G401.6 (cell line): ENCODE measurements around the gene CA5A.
"Not testable (repeated sequence)": the region's sequence is repeated elsewhere in the genome, so short reads cannot be mapped to it uniquely, and the experiment has no call there.

ENCODE experiments used
- FAIRE-seq: peaks from 2 replicates; lab custom pipeline; 2012; peaks lifted over from hg19 to GRCh38; lab: Jason Lieb, UNC

Gene CA5A

DNA sequence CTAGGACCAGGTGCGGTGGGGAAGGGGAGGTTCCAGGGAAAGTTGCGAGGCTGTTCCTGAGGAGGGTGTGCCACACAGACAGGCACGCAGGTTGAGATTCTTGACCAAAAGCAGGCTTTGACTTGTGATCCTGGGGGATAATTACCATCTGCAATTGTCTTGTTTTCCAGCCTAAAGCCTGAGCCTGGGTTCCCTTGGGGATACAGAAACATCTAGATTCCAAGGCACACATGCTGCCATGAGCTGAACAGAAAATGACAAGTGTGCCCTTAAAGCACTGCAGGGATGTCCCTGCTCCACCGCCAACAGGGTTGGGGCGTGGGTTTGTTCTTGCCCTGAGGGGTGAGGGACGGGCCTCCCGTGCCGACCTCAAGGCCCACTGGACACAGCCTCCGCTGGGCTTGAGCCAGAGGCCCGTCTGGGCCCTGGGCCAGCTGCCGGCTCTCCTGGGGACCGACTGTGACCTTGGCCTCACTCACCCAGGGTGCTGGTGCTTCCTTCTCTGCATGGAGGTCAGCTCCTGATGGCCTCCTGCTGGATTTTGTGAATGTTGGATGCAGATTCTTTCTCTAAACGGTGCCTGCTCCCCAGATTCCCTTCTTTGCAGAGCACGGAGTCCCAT is 14.0 kb downstream of the CA5A start:
- FAIRE-seq, result no peak

DNA sequence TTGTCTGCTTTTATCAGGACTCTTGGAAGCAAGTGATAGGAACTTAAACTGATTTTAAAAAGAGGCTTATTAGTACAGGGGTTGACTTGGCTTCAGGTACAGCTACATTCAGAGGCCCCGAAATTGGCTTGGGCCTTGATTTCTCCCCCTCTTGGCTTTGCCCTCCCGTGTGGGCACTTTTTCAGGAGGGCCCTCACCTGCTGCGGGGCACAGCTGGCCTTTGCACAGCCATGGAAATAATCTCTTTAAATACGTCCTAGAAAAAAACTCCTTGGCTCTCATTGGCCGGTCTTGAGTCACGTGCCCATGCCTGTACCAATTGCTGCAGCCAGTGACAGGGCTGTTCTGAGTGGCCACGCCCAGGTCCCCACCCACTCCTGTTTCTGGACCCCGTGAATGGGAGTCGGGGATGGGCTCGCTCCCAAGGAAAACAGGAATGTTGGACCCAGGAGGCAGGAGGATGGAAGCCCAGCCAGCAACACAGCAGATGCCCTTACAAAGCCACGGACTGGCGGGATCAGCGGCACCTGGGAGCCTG is 15.0 kb downstream of the CA5A start:
- no peak for FAIRE-seq

DNA sequence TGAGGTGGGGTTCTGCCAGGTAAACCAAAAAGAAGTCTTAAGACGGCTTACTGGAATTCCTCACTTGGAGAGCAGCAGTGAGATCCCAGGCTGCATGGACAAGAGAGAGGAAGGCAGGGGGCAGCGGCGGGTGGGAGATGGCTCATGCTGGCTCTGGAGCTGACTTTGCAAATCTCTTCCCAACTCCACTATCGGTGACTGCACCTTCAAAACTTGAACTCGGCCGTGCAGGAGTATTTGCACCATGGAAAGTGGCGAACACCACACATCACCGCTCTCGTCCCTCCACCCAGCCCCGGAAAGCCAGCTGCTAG is 16.7 kb downstream of the CA5A start:
- no peak for FAIRE-seq

DNA sequence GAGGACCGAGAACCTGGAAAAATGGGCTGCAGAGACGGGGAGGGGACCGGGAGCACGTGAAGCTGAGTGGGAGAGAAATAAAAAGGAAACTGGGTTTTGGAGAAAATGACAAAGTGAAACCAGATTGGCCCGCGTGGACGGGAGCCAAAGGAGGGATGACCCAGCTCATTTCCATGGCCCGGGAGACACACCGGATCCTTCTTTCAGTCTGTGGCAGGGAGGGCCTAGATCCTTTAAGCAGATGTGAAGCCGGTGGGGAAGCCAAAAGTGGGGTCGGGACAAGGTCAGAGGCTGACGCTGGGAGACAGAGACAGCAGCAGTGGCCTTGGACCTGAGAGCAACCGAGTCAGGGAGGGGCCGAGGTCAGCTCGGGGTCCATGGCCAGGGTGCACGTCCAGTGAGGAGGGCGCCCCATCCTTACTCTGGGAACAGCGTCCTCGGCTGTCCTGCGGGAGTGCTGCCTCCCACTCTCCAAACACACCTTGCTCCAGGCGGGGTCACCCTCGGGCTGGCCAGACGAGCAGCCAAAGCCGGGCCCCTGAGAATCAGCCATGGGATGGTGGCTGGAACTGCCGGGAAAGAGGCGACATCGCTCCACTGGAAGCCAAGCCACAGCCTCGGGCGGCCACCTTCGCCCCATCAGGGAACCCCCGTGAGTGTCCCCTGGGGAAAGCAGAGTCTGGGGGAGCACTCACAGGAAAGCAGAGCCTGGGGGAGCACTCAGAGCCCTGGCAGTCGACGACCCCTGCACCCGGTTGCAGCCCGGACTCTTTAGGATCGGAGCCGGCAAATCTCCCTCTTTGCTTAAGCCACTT is 17.3 kb downstream of the CA5A start:
- FAIRE-seq, result no peak

DNA sequence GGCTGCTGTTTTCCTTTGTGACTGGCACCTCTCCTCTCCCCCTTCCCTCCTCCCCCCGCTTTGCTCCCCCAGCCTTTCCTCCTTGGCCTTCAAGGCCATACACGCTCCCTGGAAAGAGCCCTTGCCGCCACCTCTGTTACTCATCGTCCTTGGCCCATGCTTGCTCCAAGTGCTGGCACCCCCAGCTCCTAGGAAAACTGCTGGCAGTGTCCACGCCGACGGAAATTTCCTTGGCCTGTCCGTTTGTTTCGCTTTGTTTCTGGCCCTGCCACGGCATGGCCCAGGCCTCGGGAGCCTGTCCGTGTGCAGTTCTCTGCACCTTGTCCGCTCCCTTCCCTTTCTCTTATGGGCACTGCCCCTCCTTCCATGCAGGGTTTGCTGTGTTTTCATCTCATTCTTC is 18.0 kb downstream of the CA5A start:
- FAIRE-seq, result no peak

DNA sequence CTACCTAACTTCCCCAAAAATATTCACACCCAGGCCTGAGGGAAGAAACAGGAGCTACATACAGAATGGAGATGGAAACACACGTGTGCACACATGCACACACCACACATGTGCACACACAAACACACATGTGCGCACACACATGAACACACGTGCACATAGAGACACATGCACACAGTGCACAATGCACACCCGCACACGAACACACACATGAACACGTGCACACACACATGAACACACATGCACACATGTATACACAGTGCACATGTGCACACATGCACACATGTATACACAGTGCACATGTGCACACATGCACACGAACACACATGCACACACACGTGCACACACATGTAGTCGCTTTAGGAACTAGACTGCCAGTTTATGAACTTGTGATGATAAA is 18.8 kb downstream of the CA5A start:
- FAIRE-seq, result no peak

DNA sequence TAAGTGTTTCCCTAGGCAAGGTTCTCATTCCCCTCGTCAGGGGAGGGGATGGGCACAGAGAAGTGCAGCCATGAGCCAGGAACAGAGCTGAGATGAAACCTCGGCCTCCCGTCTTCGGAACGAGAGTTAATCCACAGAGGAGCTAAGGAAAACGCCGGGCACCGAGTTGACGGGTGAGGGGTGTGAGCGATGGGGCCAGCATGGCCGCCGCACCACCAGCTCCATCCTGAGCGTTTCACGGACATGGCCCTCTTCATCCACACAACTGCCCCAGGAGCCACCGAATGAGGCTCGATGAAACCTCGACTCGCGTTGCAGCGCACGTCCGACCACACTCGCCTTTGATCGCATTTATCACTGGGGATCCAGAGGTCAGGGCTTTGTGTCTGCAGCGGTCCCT is 21.5 kb downstream of the CA5A start:
- FAIRE-seq, result no peak

DNA sequence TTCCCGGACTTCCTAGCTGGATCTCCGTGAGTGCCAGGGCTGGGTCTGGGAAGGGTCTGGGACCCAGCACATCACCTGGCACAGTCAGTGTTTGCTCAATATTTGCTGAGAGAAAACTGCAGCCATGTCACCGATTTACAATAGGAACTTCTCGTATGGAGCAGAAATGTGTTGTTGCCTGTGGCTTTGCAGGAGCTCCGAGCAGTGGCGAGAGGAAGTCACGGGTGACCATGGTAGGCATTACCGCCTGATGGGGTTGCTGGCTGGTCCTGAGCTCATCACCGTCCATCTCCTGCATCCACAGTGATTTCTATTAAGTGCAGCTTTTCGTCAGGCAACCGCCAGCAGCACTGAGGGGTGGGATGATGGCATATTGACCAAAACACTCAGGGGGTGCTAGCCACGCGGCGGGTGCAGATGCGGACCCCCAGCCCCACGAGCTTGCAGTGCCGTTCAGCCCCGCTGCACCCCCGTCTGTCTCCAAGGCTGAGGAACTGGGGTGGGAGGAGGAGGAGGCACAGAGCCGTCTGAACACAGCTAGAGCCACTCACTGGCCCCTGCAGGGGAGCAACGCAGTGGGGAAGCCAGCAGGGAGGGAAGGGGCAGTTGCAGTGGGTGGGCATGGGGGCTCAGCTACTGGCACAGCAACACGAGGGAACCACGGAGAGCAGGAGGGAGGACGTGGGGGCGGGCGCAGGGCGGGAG is 22.2 kb downstream of the CA5A start:
- not testable (repeated sequence) for FAIRE-seq

DNA sequence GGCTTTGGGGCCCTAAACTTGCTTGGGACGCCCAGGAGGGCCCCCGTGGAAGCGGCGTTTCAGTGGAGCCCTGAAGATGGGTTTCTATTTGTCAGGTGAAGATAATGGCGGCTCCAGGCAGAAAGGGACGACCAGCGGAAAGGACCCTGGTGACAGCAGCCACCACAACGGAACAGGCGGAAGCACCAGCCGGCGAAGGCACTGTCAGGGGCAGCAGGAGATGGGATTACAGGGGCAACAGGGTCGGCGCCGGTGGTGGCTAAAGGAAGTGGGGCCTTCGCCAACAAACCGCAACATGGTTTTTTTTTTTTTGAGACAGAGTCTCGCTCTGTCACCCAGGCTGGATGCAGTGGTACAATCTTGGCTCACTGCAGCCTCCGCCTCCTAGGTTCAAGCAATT is 23.6 kb downstream of the CA5A start:
- FAIRE-seq, result not testable (repeated sequence)

DNA sequence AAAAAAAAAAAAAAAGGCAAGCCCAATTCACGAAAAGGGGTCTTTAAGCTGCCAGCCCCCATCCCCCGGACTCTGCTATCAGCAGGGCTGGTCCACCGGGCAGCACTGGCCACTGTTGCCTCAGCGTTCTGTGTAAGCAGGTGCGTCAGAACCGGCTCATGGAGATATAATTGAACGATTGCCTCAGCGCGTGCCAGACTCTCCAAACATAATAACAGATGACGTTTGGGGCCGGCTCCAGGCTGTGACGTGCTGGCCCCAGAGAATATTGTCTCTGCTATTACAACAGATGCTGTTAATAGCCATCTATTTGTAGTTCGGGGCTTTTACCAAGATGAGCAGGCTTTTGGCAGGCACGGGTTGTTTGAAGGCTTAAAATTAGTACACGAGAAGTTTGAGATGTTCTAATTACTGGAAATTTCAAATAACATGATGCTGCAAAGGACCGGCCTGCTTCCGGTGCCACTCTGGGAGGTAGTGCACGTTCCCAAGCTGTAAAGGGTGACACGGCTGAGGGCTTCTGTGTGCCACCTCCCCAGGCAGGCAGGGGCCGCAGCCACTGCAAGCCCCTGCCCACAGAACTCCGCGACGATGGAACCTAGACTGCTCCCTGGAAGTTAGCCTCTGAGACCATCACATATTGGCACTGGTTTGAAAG is 25.1 kb downstream of the CA5A start:
- not testable (repeated sequence) for FAIRE-seq

DNA sequence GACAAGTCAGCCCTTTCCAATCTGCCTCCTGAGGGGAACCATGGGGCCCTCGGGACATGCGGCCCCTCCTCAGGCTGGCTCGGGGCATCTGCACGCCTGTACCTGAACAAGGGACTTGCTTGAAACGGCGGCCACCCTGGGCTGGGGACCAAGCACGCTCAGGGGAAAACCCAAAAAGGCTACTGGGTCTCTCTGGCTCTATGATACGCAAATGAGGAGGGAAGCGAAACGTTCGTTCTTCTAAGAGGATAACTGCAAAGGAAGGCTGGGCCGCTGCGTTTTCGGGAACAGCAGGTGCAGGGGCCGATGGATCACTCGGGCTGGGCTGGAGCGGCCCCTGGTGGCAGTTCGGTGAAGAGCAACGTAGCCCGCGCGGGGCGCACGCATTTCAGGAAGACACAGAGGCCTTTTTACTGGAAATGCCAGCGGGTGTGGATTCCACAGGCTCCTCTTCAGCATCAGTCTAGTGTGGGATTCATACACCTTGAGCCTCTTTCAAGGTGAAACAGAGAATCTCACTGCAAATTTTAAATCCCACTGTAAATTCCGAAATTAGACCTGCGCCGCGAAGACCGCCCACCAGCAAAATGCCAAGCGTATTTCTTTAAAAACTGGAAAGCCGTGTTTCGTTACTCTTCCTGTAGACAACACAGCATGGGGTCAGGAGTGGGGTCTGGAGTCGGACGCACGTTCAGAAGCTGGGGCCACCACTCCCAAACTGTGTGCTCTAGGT is 27.0 kb downstream of the CA5A start:
- not testable (repeated sequence) for FAIRE-seq

DNA sequence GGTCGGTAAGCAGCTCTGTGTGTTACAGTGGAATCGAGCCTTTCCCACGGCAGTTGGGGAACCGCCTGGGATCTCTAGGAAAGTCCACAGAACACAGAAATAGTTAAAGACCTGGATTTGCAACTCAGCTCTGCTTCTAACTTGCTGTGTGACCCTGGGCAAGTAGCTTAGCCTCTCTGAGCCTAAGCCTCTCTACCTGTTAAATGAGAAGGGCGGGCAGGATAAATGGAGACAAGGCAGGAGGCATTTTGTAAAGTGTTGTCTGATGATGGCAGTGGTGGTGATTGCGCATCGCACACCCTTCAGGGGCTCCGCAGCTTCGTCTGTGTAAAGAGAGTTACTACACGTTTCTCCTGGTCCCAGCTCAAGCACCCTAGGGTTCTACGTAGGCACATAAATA is 28.2 kb downstream of the CA5A start:
- not testable (repeated sequence) for FAIRE-seq

DNA sequence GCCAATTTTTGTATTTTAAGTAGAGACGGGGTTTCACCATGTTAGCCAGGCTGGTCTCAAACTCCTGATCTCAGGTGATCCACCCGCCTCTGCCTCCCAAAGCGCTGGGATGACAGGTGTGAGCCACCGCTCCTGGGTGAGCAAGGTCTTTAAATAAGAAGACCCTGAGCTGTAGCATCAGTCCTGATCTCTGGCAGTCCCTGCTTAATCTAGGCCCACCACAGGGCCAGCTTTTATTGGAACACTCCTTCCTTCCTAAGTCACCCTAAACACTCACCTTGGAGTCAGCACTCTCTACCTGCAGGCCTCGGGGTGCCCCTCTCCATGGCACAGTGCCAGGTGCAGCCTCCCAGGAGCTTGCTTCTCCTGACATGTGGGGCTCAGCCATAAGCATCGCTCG is 30.8 kb downstream of the CA5A start:
- not testable (repeated sequence) for FAIRE-seq

DNA sequence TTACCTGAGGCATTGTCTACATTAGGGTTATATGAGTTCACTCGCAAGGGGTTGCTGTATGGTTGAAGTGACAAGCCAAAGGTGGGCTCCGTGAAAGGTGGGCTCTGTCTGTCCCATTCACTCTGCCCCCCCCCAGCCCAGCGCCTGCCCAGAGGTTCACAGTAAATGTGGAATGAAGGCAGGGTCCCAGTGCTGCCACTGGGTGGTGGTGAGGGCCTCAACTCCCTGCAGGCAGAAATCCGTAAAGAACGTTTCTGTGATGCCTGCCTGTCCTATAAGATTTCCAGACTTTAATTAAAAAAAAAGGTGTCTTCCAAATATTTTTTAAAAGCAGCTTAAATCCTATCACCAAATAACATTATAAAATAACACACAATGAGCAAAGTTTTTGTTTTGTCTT is 31.4 kb downstream of the CA5A start:
- FAIRE-seq, result not testable (repeated sequence)

DNA sequence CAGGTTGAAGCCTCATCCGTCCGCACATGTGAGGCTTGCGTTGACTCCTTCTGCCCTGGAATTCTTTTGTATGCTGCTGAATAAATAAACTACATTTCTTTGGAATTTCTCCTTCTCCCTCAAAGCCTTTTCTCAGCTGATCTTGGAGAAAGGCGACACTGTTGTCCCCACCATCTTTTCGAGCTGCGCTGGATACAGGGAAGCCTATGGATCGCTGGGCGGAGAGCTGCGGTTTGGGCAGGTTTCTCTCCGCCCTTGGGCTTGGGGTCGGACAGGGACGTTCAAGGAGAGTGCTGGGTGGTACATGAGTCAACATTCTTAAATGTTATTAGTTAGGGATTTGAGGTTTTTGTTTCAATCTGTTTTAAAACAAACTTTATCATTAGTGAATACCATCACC is 35.8 kb downstream of the CA5A start:
- FAIRE-seq, result not testable (repeated sequence)

DNA sequence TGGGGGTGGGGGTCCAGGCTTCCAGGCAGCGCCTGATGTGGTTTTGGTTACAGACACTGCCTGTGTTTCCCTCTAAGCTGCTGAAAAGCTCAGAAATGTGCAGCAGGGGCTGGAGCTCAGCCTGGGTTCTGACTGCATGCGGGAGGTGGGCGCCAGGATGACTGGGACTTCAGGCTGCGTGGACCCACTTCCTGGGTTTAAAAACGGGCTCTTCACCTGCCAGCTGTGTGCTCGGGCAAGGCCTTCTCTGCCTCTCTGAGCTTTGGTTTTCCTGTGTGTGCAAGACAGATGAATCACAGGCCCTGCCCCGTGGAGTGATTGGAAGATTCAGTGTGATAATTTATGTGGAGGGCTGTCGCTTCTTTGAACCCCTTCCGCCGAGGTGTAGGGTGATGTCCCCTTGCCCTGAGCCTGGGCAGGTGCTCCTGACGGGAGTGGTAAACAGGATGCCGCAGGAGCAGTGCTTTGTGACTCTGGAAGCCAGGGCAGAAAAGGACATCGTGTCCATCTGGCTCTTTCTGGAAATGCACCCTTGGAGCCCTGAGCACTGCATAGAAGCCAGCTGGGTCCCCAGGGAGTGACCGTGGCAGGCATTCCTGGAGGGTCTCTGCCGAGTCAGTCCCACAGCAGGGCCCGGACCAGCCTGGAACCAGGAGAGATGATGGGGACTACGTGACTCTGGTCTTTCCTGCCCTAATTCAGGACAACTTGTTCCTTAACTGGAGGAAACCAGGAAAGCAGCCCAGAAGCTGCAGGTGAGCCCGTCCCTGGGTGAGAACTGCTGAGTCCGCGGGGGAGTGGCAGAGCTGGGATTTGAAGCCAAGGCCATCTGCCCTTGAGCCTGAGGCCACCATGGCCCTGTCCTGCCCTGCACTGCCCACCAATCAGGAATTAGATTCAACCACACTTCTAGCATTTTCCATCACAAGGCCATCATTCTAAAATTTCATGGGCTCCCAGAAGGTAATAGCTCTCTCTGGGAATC is 38.5 kb downstream of the CA5A start:
- no peak for FAIRE-seq

DNA sequence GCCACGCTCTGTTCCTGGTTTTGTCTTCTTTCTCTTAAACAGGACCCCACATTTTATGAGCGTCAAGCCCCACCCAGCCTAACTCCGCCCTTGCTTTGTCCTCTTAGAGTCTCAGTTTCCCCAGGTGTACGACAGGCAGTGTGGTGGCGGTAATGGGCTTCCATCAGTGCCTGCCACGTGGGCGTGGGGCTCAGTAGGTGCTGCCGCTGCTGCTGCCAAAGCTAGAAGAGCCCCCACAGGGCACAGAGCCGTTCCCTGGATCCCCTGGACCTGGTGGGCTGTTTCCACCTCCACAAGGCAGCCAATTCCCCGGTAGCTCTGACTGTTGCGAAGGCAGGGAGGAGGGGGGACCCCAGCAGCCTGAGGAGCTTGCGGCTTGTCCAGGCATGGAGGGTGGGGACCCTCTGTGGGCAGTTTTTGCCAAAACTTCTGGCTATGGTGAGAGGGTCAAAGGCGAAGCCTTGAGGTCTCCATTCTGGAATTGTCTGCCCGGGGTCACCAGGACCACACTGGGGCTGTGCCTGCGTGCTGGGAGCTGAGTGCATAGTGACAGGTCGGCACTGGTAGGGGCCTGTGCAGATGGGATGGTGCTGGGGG is 39.3 kb downstream of the CA5A start:
- FAIRE-seq, result not testable (repeated sequence)

DNA sequence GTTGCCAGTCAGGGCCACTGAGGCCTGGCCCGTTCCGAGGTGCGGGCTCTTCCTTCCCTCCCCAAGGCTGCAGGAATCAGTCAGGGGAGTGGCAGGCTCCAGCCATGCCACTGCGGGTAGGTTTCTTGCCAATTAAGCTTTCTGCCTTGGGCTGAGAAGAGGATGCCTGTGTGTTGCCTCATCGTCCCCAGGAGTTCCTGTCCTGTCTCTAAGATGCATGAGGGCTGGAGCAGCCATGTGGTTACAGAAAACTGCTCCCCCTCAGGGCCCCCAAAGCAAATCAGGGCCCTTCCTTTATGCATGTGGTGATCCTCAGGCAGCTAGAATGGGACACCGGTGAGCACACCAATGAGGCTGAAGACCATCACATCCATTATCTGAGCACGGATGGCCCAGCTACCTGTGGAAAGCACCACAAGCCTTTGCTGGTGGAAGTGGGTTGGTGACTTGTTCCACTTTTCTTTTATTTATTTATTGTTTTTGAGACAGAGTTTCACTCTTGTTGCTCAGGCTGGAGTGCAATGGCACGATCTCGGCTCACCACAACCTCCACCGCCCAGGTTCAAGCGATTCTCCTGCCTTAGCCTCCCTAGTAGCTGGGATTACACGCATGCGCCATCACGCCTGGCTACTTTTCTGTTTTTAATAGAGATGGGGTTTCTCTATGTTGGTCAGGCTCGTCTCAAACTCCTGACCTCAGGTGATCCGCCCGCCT is 40.0 kb downstream of the CA5A start:
- not testable (repeated sequence) for FAIRE-seq

DNA sequence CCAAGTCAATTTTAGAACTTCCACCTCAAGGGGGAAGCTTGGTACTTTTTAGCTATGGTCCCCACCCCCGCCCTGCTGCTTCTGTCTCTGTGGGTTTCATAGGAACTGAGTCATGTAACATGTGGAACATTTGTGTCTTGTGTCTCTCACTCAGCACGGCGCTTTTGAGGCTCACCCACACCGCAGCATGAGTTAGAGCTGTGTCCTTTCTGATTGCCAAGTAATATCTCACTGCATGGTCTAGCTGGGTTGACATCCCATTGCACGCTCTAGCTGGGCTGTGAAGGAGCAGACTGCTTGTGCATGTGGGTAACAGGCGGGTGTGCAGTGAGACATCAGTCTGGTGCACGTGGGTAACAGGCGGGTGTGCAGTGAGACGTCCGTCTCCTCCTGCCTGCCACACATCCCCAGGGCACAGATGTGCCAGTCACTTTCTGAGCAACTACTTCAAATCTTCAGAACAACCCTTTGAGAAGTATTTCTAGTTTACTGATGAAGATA is 40.6 kb downstream of the CA5A start:
- no peak for FAIRE-seq
